ENCODE results near the gene NUTM1. TPM values are rescaled to one million over a fixed set of nuclear protein-coding genes. Genes with fewer than 3 reads are reported as not detected.
"Not testable (repeated sequence)": the region's sequence is repeated elsewhere in the genome, so short reads cannot be mapped to it uniquely, and the experiment has no call there.

NUTM1 gene
- polyA plus RNA-seq, 1 donor (not counting 4 experiments of a cell fraction or from before 2014, with no cell fraction given): not detected

DNA sequence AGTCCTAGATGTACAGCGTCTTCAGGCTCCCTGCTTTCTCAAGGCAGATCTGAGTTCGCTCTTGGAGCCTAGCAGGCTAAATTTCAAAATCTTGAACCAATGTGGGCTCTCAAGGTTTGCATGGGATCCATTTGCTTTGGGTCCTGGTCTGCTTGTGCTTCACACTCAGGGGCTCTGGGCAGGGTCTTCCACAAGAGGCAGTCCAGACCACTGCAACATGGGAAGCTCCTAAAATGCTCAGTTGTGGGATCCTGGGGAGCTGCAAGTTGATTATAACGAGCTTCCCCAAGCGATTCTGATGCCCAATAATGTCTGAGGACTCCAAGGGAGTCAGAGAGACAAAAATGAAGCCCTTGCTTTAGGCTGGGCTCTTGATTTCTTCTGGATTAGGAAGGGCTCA is 6.7 kb downstream of the NUTM1 start:
- Histone ChIP-seq H3K9me3 (ENCODE audit: control insufficient read depth, low read depth, low read length) (no peaks in the 10 kb centered on the region), H3K36me3 (ENCODE audit: control insufficient read depth in 2 of 2, extremely low read depth in 1 of 2, insufficient read depth in 2 of 2, low read length in 2 of 2) (no peaks in the 10 kb centered on the region), H3K4me1 (ENCODE audit: control insufficient read depth, extremely low read depth, insufficient read depth, low read length) (no peaks in the 10 kb centered on the region), H4K20me1 (ENCODE audit: control insufficient read depth, extremely low read depth, insufficient read depth, low read length) (no peaks in the 10 kb centered on the region), H3K4me2 (ENCODE audit: control insufficient read depth, extremely low read depth, insufficient read depth, low read depth, low read length) (no peak overlapping the region), H3K9me1 (ENCODE audit: control insufficient read depth, extremely low read depth, insufficient read depth, low read length) (no peaks in the 10 kb centered on the region), H2AFZ (ENCODE audit: control insufficient read depth, low read length) (no peak overlapping the region), H3K27me3 (ENCODE audit: control insufficient read depth, extremely low read depth, insufficient read depth, low read length) (no peaks in the 10 kb centered on the region), H3K4me3 (ENCODE audit: control insufficient read depth in 2 of 3, extremely low read depth in 1 of 3, insufficient read depth in 2 of 3, low read depth in 1 of 3, low read length in 3 of 3) (no peak overlapping the region), H3K27ac (ENCODE audit: control insufficient read depth, insufficient read depth, low read length) (no peak overlapping the region), H3K9ac (ENCODE audit: control insufficient read depth, extremely low read depth, insufficient read depth, low read length) (no peak overlapping the region), H3K79me2 (ENCODE audit: control insufficient read depth, insufficient read depth, low read length) (no peaks in the 10 kb centered on the region)
- dilution Hi-C loops (cut with MboI; ENCODE audit: extremely low pct_ligation_motif_present, low sequenced_read_pairs): no loop called here
- no peak for TF ChIP-seq EZH2 (IDR thresholded peaks at IDR 0.05; ENCODE audit: low read length)
- TF ChIP-seq, protein P1, sequence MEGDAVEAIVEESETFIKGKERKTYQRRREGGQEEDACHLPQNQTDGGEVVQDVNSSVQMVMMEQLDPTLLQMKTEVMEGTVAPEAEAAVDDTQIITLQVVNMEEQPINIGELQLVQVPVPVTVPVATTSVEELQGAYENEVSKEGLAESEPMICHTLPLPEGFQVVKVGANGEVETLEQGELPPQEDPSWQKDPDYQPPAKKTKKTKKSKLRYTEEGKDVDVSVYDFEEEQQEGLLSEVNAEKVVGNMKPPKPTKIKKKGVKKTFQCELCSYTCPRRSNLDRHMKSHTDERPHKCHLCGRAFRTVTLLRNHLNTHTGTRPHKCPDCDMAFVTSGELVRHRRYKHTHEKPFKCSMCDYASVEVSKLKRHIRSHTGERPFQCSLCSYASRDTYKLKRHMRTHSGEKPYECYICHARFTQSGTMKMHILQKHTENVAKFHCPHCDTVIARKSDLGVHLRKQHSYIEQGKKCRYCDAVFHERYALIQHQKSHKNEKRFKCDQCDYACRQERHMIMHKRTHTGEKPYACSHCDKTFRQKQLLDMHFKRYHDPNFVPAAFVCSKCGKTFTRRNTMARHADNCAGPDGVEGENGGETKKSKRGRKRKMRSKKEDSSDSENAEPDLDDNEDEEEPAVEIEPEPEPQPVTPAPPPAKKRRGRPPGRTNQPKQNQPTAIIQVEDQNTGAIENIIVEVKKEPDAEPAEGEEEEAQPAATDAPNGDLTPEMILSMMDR (optimal IDR thresholded peaks at IDR 0.05 in 1 of 3, IDR thresholded peaks at IDR 0.05 in 1 of 3, conservative IDR thresholded peaks at IDR 0.05 in 1 of 3; ENCODE audit: extremely low read depth in 1 of 3, insufficient read depth in 2 of 3, low read length in 3 of 3): no peak
- FAIRE-seq (no peak), DNase-seq (ENCODE audit: low read depth, low spot score) (no peak)

GRCh38 chr15:34352996-34353395 is 9.9 kb downstream of the NUTM1 start:
- dilution Hi-C loops (cut with MboI; ENCODE audit: extremely low pct_ligation_motif_present, low sequenced_read_pairs); H3K4me3 ChIP-seq (ENCODE audit: control insufficient read depth in 2 of 3, extremely low read depth in 1 of 3, insufficient read depth in 2 of 3, low read depth in 1 of 3, low read length in 3 of 3); H3K9me3 ChIP-seq (ENCODE audit: control insufficient read depth, low read depth, low read length); H3K9ac ChIP-seq (ENCODE audit: control insufficient read depth, extremely low read depth, insufficient read depth, low read length); DNase-seq (ENCODE audit: low read depth, low spot score); FAIRE-seq; H3K27me3 ChIP-seq (ENCODE audit: control insufficient read depth, extremely low read depth, insufficient read depth, low read length); H2AFZ ChIP-seq (ENCODE audit: control insufficient read depth, low read length); H3K4me1 ChIP-seq (ENCODE audit: control insufficient read depth, extremely low read depth, insufficient read depth, low read length); H3K79me2 ChIP-seq (ENCODE audit: control insufficient read depth, insufficient read depth, low read length); H3K9me1 ChIP-seq (ENCODE audit: control insufficient read depth, extremely low read depth, insufficient read depth, low read length); H3K4me2 ChIP-seq (ENCODE audit: control insufficient read depth, extremely low read depth, insufficient read depth, low read depth, low read length); H3K27ac ChIP-seq (ENCODE audit: control insufficient read depth, insufficient read depth, low read length); H4K20me1 ChIP-seq (ENCODE audit: control insufficient read depth, extremely low read depth, insufficient read depth, low read length): not testable (repeated sequence)
- H3K36me3 ChIP-seq (ENCODE audit: control insufficient read depth in 2 of 2, extremely low read depth in 1 of 2, insufficient read depth in 2 of 2, low read length in 2 of 2): peaks cover 7 to 14% of the 10 kb centered on the region in 2 experiments

- no peaks in the 10 kb centered on the region for H3K79me2 ChIP-seq (ENCODE audit: control insufficient read depth, insufficient read depth, low read length)
- TF ChIP-seq, protein P1 (optimal IDR thresholded peaks at IDR 0.05 in 1 of 3, IDR thresholded peaks at IDR 0.05 in 1 of 3, conservative IDR thresholded peaks at IDR 0.05 in 1 of 3; ENCODE audit: extremely low read depth in 1 of 3, insufficient read depth in 2 of 3, low read length in 3 of 3): no peak
- TF ChIP-seq EZH2 (IDR thresholded peaks at IDR 0.05; ENCODE audit: low read length): no peak
- no peak for DNase-seq (ENCODE audit: low read depth, low spot score)
- H3K4me1 ChIP-seq (ENCODE audit: control insufficient read depth, extremely low read depth, insufficient read depth, low read length): no peaks in the 10 kb centered on the region
- dilution Hi-C loops (cut with MboI; ENCODE audit: extremely low pct_ligation_motif_present, low sequenced_read_pairs): no loop called here
- no peaks in the 10 kb centered on the region for H3K27me3 ChIP-seq (ENCODE audit: control insufficient read depth, extremely low read depth, insufficient read depth, low read length)
- peaks cover 7 to 15% of the 10 kb centered on the region in 2 experiments for H3K36me3 ChIP-seq (ENCODE audit: control insufficient read depth in 2 of 2, extremely low read depth in 1 of 2, insufficient read depth in 2 of 2, low read length in 2 of 2)
- no peak overlapping the region for H3K9ac ChIP-seq (ENCODE audit: control insufficient read depth, extremely low read depth, insufficient read depth, low read length)
- H3K9me3 ChIP-seq (ENCODE audit: control insufficient read depth, low read depth, low read length): no peaks in the 10 kb centered on the region
- no peaks in the 10 kb centered on the region for H3K9me1 ChIP-seq (ENCODE audit: control insufficient read depth, extremely low read depth, insufficient read depth, low read length)
- no peaks in the 10 kb centered on the region for H4K20me1 ChIP-seq (ENCODE audit: control insufficient read depth, extremely low read depth, insufficient read depth, low read length)
- H3K4me3 ChIP-seq (ENCODE audit: control insufficient read depth in 2 of 3, extremely low read depth in 1 of 3, insufficient read depth in 2 of 3, low read depth in 1 of 3, low read length in 3 of 3): no peak overlapping the region
- no peak overlapping the region for H2AFZ ChIP-seq (ENCODE audit: control insufficient read depth, low read length)
- no peak overlapping the region for H3K27ac ChIP-seq (ENCODE audit: control insufficient read depth, insufficient read depth, low read length)
- no peak for FAIRE-seq
- H3K4me2 ChIP-seq (ENCODE audit: control insufficient read depth, extremely low read depth, insufficient read depth, low read depth, low read length): no peak overlapping the region
Measured at GRCh38 chr15:34353627-34354026, 10.5 kb downstream of the NUTM1 start.

All from keratinocyte (primary cell).